Body of pancreas (tissue), 4 donors: Measurements from ENCODE around the gene CHD6.
A peak's percentile ranks its signal among the peaks of the same experiment; 100 is the strongest.

ENCODE experiments used
- CTCF ChIP-seq, 7 experiments: fragments of 450-650 bp in 4 of 7; fragments of 200-600 bp in 3 of 7; sonication (generic) in 3 of 7; IDR thresholded peaks; one replicate each; pipeline ENCODE4 v1.5.1; 2016 to 2019; ENCODE audit warnings: antibody characterized with exemption in 7 of 7
- POLR2A ChIP-seq, 3 donors: fragments of 450-650 bp; IDR thresholded peaks; one replicate each; pipeline ENCODE4 v1.6.1; 2016; ENCODE audit warnings: antibody characterized with exemption in 3 of 3, mild to moderate bottlenecking in 2 of 3

GRCh38 chr20:41572010-41572572 lies 46.1 kb downstream of the CHD6 start:
- TF ChIP-seq CTCF (IDR thresholded peaks at IDR 0.05) (peak in 2 of 7 experiments; percentile 17 to 40), POLR2A (IDR thresholded peaks at IDR 0.05) (no peak)
